ENCODE measurements around the gene BIRC7.

DNA sequence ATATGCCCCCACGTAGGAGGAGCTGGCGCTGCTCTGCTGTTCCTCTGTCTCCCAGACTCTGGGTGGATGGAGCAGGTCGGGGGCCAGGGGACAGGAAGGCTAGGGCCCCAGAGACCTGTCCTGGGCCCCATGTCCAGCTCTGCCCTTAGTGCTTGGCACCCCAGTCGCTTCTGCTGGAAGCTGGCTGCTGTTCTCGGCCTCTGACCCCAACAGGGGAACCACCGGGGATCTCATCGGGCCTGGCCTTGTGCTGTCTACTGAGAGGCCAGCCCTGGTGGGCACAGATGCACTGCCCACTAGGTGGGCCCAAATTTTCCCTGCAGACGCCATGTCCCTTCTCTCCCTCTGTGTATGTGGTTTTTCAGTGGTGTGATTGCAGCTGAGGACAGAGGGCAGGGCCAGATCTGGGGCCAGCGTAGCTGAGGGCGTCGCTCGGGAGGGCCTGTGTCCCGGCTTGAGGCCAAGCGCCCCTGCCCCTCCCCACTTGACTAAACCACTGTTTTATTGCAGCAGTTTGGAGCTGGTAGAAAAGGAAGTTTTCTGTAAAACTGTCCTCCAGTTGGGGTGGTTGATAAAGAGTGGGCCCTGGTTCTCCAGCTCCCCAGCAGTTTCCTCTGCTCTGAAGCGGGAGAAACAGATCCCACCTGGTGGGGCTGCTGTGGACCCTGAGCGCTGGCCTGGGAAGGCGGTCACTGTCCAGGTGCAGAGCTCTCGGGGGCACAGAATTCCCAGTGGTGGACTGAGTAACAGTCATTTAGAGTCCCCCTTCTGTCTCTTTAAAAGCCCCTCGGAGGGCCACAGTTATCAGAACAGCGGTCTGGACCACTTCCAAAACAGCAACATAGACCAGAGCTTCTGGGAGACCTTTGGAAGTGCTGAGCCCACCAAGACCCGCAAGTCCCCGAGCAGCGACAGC, 51.3 kb downstream of the BIRC7 start:
- TF ChIP-seq, protein P1, sequence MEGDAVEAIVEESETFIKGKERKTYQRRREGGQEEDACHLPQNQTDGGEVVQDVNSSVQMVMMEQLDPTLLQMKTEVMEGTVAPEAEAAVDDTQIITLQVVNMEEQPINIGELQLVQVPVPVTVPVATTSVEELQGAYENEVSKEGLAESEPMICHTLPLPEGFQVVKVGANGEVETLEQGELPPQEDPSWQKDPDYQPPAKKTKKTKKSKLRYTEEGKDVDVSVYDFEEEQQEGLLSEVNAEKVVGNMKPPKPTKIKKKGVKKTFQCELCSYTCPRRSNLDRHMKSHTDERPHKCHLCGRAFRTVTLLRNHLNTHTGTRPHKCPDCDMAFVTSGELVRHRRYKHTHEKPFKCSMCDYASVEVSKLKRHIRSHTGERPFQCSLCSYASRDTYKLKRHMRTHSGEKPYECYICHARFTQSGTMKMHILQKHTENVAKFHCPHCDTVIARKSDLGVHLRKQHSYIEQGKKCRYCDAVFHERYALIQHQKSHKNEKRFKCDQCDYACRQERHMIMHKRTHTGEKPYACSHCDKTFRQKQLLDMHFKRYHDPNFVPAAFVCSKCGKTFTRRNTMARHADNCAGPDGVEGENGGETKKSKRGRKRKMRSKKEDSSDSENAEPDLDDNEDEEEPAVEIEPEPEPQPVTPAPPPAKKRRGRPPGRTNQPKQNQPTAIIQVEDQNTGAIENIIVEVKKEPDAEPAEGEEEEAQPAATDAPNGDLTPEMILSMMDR (IDR thresholded peaks at IDR 0.05 in 8 of 11, conservative IDR thresholded peaks at IDR 0.05 in 3 of 11), result no peak
- TF ChIP-seq POLR2A (IDR thresholded peaks at IDR 0.05), result no peak
